PFSK-1 (cell line): ENCODE results near the gene ZSCAN1.

Experiments
- POLR2AphosphoS5 ChIP-seq: IDR thresholded peaks from 2 replicates; pipeline ENCODE4 v1.6.1; 2012; ENCODE audit warnings: low read depth, mild to moderate bottlenecking, control low read depth, low read length, moderate library complexity
- SIN3A ChIP-seq: IDR thresholded peaks from 2 replicates; pipeline ENCODE4 v1.6.1; 2012; ENCODE audit warnings: mild to moderate bottlenecking, low read length, moderate library complexity, borderline replicate concordance; ENCODE audit not compliant: insufficient read depth
- TF ChIP-seq, protein P1 (sequence below), 2 experiments: IDR thresholded peaks; 2 replicates each; pipeline versions ENCODE4 v1.6.1 to v1.8.0; 2011 to 2012; ENCODE audit warnings: low read depth in 2 of 2, low read length in 2 of 2, control low read depth in 1 of 2, inconsistent platforms in 1 of 2, mild to moderate bottlenecking in 1 of 2, moderate library complexity in 1 of 2; ENCODE audit not compliant: insufficient read depth in 1 of 2

DNA sequence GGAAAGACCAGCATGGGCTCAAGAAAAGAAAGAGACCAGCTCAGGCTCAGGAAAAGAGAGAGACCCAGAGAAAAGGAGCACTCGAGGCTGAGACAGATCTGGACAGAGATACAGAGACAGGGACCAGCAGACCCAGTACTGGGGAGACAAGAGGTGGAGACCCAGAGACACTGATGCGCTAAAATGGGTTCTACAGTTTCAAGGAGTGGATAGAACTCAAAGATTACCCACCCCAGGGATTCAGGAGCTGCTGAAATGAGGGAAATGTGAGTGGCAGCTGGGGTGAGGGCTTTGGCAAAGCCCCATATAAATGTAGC is 64.8 kb downstream of the ZSCAN1 start:
- no peak for TF ChIP-seq POLR2AphosphoS5
- TF ChIP-seq, protein P1, sequence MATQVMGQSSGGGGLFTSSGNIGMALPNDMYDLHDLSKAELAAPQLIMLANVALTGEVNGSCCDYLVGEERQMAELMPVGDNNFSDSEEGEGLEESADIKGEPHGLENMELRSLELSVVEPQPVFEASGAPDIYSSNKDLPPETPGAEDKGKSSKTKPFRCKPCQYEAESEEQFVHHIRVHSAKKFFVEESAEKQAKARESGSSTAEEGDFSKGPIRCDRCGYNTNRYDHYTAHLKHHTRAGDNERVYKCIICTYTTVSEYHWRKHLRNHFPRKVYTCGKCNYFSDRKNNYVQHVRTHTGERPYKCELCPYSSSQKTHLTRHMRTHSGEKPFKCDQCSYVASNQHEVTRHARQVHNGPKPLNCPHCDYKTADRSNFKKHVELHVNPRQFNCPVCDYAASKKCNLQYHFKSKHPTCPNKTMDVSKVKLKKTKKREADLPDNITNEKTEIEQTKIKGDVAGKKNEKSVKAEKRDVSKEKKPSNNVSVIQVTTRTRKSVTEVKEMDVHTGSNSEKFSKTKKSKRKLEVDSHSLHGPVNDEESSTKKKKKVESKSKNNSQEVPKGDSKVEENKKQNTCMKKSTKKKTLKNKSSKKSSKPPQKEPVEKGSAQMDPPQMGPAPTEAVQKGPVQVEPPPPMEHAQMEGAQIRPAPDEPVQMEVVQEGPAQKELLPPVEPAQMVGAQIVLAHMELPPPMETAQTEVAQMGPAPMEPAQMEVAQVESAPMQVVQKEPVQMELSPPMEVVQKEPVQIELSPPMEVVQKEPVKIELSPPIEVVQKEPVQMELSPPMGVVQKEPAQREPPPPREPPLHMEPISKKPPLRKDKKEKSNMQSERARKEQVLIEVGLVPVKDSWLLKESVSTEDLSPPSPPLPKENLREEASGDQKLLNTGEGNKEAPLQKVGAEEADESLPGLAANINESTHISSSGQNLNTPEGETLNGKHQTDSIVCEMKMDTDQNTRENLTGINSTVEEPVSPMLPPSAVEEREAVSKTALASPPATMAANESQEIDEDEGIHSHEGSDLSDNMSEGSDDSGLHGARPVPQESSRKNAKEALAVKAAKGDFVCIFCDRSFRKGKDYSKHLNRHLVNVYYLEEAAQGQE (IDR thresholded peaks at IDR 0.05; ENCODE audit: insufficient read depth in 1 of 2, low read depth in 2 of 2, low read length in 2 of 2) = no peak
- TF ChIP-seq SIN3A = no peak
